MM.1S (cell line): ENCODE data around the gene OLFM2.

ENCODE experiments used
- CTCF ChIP-seq: fragments of 300-600 bp; sonication (generic); IDR thresholded peaks from 2 replicates; pipeline ENCODE4 v1.5.1; 2016; ENCODE audit warnings: antibody characterized with exemption, low read length, mixed read lengths
- EZH2 ChIP-seq: fragments of 300-600 bp; sonication (generic); optimal IDR thresholded peaks from 2 replicates; pipeline ENCODE3; 2017; ENCODE audit warnings: low read depth, mild to moderate bottlenecking, antibody characterized with exemption, low read length, mixed read lengths

- TF ChIP-seq CTCF (peak; percentile 53), EZH2 (no peak)
Observed at GRCh38 chr19:9848060-9848459, 88.3 kb downstream of the OLFM2 start.
